Esophagus (tissue), 2 donors: ENCODE measurements around the gene HORMAD2. TPM values are rescaled to one million over a fixed set of nuclear protein-coding genes. Genes with fewer than 3 reads are reported as not detected.

ENCODE experiments used
- H3K27ac ChIP-seq, 2 donors: one replicate each; pipeline ENCODE4 v1.5.1; 2013; ENCODE audit warnings: low read depth in 2 of 2, mild to moderate bottlenecking in 2 of 2, inconsistent platforms in 1 of 2, low read length in 1 of 2, moderate library complexity in 1 of 2
- H3K27me3 ChIP-seq, 2 donors: one replicate each; pipeline ENCODE4 v1.6.1; 2013; ENCODE audit warnings: low read length in 2 of 2, control low read depth in 1 of 2, mild to moderate bottlenecking in 1 of 2; ENCODE audit not compliant: insufficient read depth in 2 of 2, control insufficient read depth in 1 of 2
- H3K36me3 ChIP-seq, 2 donors: one replicate each; pipeline ENCODE4 v1.6.1; 2013; ENCODE audit warnings: low read length in 1 of 2; ENCODE audit not compliant: control insufficient read depth in 2 of 2, insufficient read depth in 2 of 2
- H3K4me1 ChIP-seq, 2 donors: one replicate each; pipeline ENCODE4 v1.6.1; 2013; ENCODE audit warnings: low read length in 1 of 2; ENCODE audit not compliant: control insufficient read depth in 2 of 2, insufficient read depth in 2 of 2
- H3K4me3 ChIP-seq, 2 donors: one replicate each; pipeline ENCODE4 v1.5.1; 2013; ENCODE audit warnings: low read length in 2 of 2, mild to moderate bottlenecking in 2 of 2, low read depth in 1 of 2, moderate library complexity in 1 of 2
- H3K9me3 ChIP-seq, 2 donors: one replicate each; pipeline ENCODE4 v1.6.1; 2013; ENCODE audit warnings: mild to moderate bottlenecking in 2 of 2, low read depth in 1 of 2, low read length in 1 of 2, moderate library complexity in 1 of 2; ENCODE audit not compliant: control insufficient read depth in 2 of 2, insufficient read depth in 1 of 2
- WGBS, 2 donors: extraction: QIAGEN DNeasy Blood & Tissue Kit; methylation state at CpG; one replicate each; pipeline ENCODE4 v1.1.7; 2013; 5-methylcytosine and 5-hydroxymethylcytosine counted together
- polyA plus RNA-seq, 2 donors: library from polyadenylated mRNA; stranded (reverse); fragments of 200-250 nt; gene quantifications; one replicate each; pipeline ENCODE4 v1.2.3, GENCODE V29; 2013
- donor health status: healthy with polysubstance abuse.
- donor health status: Bipolar disorder and iron deficiency.

The HORMAD2 gene, protein sequence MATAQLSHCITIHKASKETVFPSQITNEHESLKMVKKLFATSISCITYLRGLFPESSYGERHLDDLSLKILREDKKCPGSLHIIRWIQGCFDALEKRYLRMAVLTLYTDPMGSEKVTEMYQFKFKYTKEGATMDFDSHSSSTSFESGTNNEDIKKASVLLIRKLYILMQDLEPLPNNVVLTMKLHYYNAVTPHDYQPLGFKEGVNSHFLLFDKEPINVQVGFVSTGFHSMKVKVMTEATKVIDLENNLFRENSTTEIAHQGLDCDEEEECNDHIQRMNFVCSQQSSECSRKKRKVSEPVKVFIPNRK
- not detected for polyA plus RNA-seq

DNA sequence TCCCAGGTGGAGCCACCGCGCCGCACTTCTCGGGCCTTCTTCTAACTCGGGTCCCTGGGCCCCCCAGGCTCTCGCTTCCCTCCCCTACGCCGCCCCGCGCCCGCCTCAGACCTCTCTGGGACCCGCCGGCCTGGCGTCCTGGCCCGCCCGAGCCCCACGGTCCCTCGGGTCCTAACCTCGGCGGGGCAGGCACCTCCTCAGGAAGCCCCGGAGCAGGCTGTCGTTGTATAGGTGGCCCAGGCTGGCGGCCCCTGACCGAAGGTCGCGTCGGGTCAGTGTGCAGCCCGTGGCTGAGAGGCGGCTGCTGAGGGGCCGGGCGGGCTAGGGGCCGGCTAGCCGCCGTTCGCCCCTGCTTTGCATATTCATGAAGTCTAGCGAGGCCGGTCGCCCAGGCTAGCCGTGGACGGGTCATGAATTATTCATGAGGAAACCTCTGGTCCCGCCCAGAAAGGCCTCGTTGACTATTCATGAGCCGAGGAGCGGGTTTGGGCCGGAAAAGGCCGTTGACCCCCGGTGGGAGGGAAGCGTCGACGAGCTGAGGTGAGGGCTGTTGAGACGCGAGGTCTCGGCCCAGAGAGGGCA lies at the start of gene HORMAD2:
Gene HORMAD2, plus strand, starts transcription at position 513 of the 582 bp plus-strand sequence. CDS start 13,489 bp downstream, outside the sequence.
- H3K4me1 ChIP-seq: no peaks in the 10 kb centered on the region
- H3K4me3 ChIP-seq: peak within 1 kb of the TSS in 1 of 2 donors; percentile 16
- no peak within 1 kb of the TSS for H3K27ac ChIP-seq
- no peaks in the 10 kb centered on the region for H3K36me3 ChIP-seq
- 42 to 51% methylated on average over 52 to 53 of the region's 53 CpGs for WGBS, 2 donors
- H3K27me3 ChIP-seq: no peaks in the 10 kb centered on the region
- H3K9me3 ChIP-seq: no peaks in the 10 kb centered on the region

DNA sequence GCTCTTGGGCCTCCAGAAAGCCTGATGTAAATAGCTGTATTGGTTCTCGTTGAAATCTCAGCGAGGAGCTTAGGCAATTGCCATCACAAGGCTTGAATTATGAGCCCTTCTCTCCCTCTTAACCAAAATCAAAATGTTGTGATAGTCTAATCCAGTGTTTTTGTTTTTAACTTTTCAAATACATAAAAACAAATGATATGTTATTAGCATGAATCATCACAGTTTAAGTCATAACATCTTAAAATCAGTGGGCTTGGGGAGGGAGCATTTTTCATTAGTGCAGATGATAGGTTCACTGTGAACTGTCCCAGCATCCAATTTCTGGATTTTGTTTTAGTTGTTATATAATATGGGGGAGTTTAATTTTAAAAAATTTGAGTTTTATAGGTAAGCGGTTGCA lies 48.9 kb upstream of the HORMAD2 start:
- no peak overlapping the region for H3K4me3 ChIP-seq
- 88 to 93% methylated on average over 3 of the region's 3 CpGs for WGBS, 2 donors
- peaks cover 6 to 8% of the 10 kb centered on the region in 2 donors for H3K36me3 ChIP-seq
- H3K9me3 ChIP-seq: no peaks in the 10 kb centered on the region
- no peak overlapping the region for H3K27ac ChIP-seq
- H3K27me3 ChIP-seq: no peaks in the 10 kb centered on the region
- H3K4me1 ChIP-seq: peaks cover 0 to 10% of the 10 kb centered on the region in 2 donors

DNA sequence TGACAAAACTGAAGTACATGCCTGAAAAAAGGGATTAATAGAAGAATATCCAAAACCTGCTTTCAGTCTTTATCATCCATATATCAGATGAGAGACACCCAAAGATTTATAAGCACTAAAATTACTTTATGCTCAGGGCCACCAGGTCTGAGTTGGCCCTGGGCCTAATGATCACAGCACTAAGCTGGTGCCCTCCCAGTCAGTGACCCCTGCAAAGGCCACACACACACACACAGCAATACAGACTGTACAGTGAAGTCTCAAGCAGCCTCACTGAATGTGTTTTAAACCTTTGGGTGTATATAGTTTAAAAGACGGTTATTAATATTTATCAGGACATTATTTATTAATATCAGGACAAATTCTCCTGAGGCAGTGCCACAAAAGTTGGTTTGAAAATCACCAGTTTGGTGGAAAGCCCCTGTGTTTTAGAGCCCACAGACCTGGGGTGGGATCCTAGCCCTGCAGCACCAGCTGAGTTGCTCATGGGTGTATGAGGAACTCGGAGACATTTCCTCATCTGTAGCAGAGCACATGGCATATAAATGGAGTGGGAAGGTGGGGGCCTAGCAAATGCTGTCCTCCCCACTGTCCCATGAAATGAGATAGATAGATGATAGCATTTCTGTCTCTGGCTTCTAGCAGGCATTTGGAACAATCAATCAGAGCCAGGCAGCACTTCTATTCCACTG lies 48.4 kb upstream of the HORMAD2 start:
- H3K9me3 ChIP-seq: no peaks in the 10 kb centered on the region
- no peak overlapping the region for H3K4me3 ChIP-seq
- no peak overlapping the region for H3K27ac ChIP-seq
- peaks cover 0 to 10% of the 10 kb centered on the region in 2 donors for H3K4me1 ChIP-seq
- H3K27me3 ChIP-seq: no peaks in the 10 kb centered on the region
- peaks cover 5% of the 10 kb centered on the region in 2 donors for H3K36me3 ChIP-seq
- 85 to 87% methylated on average over 2 of the region's 2 CpGs for WGBS, 2 donors

DNA sequence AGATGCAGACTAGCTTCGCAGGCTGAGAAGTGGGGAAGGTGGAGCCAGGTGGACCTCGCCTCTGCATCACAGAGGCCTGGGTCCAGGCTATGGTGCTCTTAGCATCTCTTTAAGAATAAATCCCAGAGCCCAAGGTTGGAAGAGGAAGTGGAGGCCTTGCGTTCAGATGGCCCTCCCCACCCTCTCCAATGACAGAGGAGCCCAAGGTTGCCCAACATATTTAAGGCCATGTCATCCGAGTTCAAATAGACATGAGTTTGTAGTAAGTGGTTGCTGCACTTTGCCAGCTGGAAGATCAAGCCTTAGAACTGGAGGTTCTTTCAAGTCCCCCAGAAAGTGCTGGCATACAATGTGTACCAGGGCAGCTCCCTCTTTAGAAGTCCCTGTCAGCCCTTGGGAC lies 47.1 kb upstream of the HORMAD2 start:
- 89 to 90% methylated on average over 4 of the region's 4 CpGs for WGBS, 2 donors
- H3K4me3 ChIP-seq: no peak overlapping the region

DNA sequence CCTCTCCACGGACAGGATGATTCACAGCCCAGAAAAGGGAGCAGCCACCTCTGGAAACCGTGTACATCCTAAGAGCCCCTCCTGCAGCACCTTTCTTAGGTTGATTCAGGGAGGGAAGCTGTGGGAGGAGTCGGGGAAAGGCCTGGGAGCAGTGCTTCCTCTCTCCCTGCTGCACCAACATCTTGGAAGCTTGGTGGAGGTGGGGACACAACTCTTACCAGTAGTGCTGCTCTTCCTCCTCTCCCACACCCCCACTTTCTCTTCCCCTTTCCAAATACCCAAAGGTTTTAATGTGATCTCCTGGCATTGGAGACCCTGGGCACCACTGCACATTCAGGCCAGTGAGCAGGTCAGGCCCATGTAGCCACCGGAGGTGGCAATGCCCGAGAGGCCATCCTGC lies 46.4 kb upstream of the HORMAD2 start:
- Histone ChIP-seq H3K36me3 (no peaks in the 10 kb centered on the region), H3K27me3 (no peaks in the 10 kb centered on the region), H3K9me3 (no peaks in the 10 kb centered on the region), H3K4me1 (peaks cover 2 to 7% of the 10 kb centered on the region in 2 donors), H3K27ac (no peak overlapping the region), H3K4me3 (no peak overlapping the region)
- 61 to 67% methylated on average over 5 of the region's 5 CpGs for WGBS, 2 donors

More for the DNA sequence above, 47.1 kb upstream of the HORMAD2 start:
- Histone ChIP-seq H3K4me1 (peaks cover 0 to 4% of the 10 kb centered on the region in 2 donors), H3K9me3 (no peaks in the 10 kb centered on the region), H3K27me3 (no peaks in the 10 kb centered on the region), H3K27ac (no peak overlapping the region), H3K36me3 (peaks cover under 1 to 2% of the 10 kb centered on the region in 2 donors)

DNA sequence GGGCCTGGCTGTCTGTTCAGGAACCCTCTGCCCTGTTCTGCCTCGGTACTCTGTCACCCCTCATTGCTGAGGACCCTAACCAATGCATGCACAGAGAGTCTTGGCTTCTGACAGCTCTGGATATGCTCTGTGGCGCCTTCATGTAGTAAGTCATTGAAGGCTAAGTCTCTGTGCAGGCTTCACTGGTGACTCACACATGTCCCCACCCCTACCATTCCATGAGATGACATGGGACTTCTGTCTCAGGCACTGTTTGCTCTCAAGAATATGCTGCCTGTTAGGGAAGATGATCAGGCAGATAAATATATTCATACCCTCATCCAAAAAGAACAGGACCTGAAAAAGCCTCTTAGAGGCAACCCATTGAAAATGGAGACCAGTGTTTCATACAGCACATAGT lies 43.6 kb upstream of the HORMAD2 start:
- H3K4me1 ChIP-seq: peaks cover 2 to 9% of the 10 kb centered on the region in 2 donors
- H3K27ac ChIP-seq: peak overlapping the region in 1 of 2 donors; percentile 72
- no peak overlapping the region for H3K4me3 ChIP-seq
- H3K36me3 ChIP-seq: no peaks in the 10 kb centered on the region
- H3K27me3 ChIP-seq: no peaks in the 10 kb centered on the region
- H3K9me3 ChIP-seq: no peaks in the 10 kb centered on the region
- WGBS, 2 donors: 84 to 87% methylated on average over 2 of the region's 2 CpGs

DNA sequence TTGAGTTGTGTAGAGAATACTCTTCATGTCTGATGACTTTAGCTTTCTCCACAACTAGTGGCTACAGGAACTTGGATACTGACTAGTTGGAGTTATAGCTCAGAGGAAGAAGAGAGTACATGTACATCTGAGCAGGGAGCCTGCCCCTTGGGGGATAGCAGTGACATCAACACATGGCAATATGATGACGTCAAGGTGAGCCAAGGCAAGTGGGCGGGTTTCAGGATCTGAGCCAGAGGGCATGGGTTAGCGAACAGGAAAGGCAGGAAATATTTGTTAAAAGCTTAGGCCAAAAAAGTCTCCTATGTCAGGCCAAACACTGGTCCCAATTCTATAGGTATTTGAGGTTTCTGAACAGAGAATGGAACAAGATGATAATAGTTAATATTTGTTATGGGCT lies 42.0 kb upstream of the HORMAD2 start:
- H3K4me1 ChIP-seq: peaks cover 2 to 9% of the 10 kb centered on the region in 2 donors
- peak overlapping the region; percentile 35 to 48 for H3K27ac ChIP-seq
- no peaks in the 10 kb centered on the region for H3K27me3 ChIP-seq
- no peak overlapping the region for H3K4me3 ChIP-seq
- no peaks in the 10 kb centered on the region for H3K9me3 ChIP-seq
- 34 to 37% methylated on average over 3 of the region's 3 CpGs for WGBS, 2 donors
- no peaks in the 10 kb centered on the region for H3K36me3 ChIP-seq

DNA sequence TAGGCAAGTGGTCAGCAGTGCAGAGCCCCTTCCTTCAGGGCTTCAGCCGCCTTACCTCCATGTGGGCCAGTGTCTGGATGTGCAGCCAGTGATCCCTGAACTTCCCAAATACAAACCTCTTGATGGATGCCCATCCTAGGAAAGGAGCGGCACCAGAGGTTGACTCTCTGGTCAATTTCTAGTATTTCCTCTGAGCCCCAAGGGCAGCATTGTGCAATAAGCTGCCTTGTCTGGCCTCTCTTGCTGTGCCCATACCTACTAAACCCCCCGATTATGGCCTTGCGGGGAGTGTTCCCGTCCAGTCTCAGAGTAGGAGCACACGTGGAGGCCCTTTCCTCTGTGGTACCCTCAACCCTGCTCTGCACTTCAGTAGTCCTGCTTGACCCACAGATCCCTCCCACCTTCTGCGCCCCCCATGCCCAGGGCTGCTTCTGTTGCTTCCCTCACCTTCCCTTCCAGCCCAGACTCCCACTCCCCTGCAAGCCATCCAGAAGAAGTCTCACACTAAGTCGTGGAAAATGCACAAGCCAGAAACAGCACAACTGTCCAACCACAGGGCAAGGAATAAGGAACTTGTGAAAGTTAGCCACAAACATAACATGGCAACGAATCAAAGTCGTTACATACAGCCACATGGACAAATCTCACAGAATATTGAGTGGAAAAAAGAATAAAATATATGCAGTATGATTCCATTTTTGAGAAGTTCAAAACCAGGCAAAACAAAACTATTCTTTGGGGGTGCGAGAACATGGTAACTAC lies 39.6 kb upstream of the HORMAD2 start:
- no peaks in the 10 kb centered on the region for H3K27me3 ChIP-seq

DNA sequence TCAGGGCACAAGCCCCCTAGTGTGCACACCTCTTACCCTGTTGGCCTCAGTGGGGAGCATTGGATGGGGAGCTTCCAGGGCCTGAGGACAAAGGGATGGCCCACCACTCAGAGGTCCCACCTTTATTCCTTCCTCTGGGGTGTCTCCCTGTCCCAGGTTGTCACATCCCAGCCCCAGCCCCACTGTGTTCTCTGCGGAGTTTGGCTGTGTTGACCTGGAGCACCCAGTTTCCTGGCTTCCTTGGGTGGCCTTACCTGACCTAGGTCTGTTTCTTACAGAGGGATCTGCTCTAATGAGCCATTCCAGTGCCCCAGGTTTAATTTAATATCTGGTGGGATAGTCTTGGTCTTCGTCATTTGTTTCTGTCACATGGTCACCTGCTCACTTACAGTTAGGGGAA lies 38.8 kb upstream of the HORMAD2 start:
- H3K9me3 ChIP-seq: no peaks in the 10 kb centered on the region
- H3K4me1 ChIP-seq: peaks cover 2 to 7% of the 10 kb centered on the region in 2 donors
- H3K36me3 ChIP-seq: no peaks in the 10 kb centered on the region
- H3K27ac ChIP-seq: no peak overlapping the region
- H3K4me3 ChIP-seq: no peak overlapping the region
- WGBS, 2 donors: 78 to 89% methylated on average over 2 of the region's 2 CpGs
- no peaks in the 10 kb centered on the region for H3K27me3 ChIP-seq

More for the DNA sequence above, 39.6 kb upstream of the HORMAD2 start:
- Histone ChIP-seq H3K4me3 (no peak overlapping the region), H3K36me3 (no peaks in the 10 kb centered on the region), H3K4me1 (peaks cover 2 to 9% of the 10 kb centered on the region in 2 donors), H3K27ac (no peak overlapping the region), H3K9me3 (no peaks in the 10 kb centered on the region)
- WGBS, 2 donors: 88% methylated on average over 11 of the region's 11 CpGs
